Measurements from ENCODE around the gene DSCAML1. TPM values are rescaled to one million over a fixed set of nuclear protein-coding genes. Genes with fewer than 3 reads are reported as not detected.

DSCAML1 gene
- total RNA-seq, 1 donor from 2014 or later: 1.3 TPM

GRCh38 chr11:117743121-117743815 is 53.7 kb downstream of the DSCAML1 start:
- Histone ChIP-seq H3K27ac (no peak overlapping the region), H3K4me1 (no peaks in the 10 kb centered on the region), H3K4me3 (no peak overlapping the region), H3K9me3 (no peaks in the 10 kb centered on the region), H3K36me3 (no peaks in the 10 kb centered on the region), H3K27me3 (no peaks in the 10 kb centered on the region)
- intact Hi-C loops (cut with DNase I): no loop called here
- DNase-seq (no peak), ATAC-seq (no peak)
- TF ChIP-seq CTCF (IDR thresholded peaks at IDR 0.05): no peak

- DNase-seq (no peak), ATAC-seq (no peak)
- H3K4me1 ChIP-seq: no peaks in the 10 kb centered on the region
- H3K27ac ChIP-seq: no peak overlapping the region
- no peaks in the 10 kb centered on the region for H3K36me3 ChIP-seq
- intact Hi-C loops (cut with DNase I): no loop called here
- H3K4me3 ChIP-seq: no peak overlapping the region
- H3K9me3 ChIP-seq: no peaks in the 10 kb centered on the region
- no peak for TF ChIP-seq CTCF (IDR thresholded peaks at IDR 0.05)
- no peaks in the 10 kb centered on the region for H3K27me3 ChIP-seq
Observed at GRCh38 chr11:117738246-117738957, 58.6 kb downstream of the DSCAML1 start.

- Histone ChIP-seq H3K27ac (no peak overlapping the region), H3K4me3 (no peak overlapping the region), H3K27me3 (no peaks in the 10 kb centered on the region), H3K4me1 (no peaks in the 10 kb centered on the region), H3K9me3 (no peaks in the 10 kb centered on the region), H3K36me3 (no peaks in the 10 kb centered on the region)
- ATAC-seq (no peak), DNase-seq (peak; percentile 6)
- TF ChIP-seq CTCF (IDR thresholded peaks at IDR 0.05): no peak
- intact Hi-C loops (cut with DNase I): no loop called here
Observed at GRCh38 chr11:117735350-117735977, 61.6 kb downstream of the DSCAML1 start.

GRCh38 chr11:117734601-117735024 is 62.4 kb downstream of the DSCAML1 start:
- Histone ChIP-seq H3K4me1 (no peaks in the 10 kb centered on the region), H3K27me3 (no peaks in the 10 kb centered on the region), H3K27ac (no peak overlapping the region), H3K9me3 (no peaks in the 10 kb centered on the region), H3K4me3 (no peak overlapping the region), H3K36me3 (no peaks in the 10 kb centered on the region)
- TF ChIP-seq CTCF (IDR thresholded peaks at IDR 0.05): no peak
- intact Hi-C loops (cut with DNase I): no loop called here
- DNase-seq: peak; percentile 34
- ATAC-seq: peak; percentile 30

- H3K4me1 ChIP-seq: no peaks in the 10 kb centered on the region
- H3K27ac ChIP-seq: no peak overlapping the region
- DNase-seq (peak; percentile 10), ATAC-seq (no peak)
- H3K36me3 ChIP-seq: no peaks in the 10 kb centered on the region
- TF ChIP-seq CTCF (IDR thresholded peaks at IDR 0.05): no peak
- no peak overlapping the region for H3K4me3 ChIP-seq
- intact Hi-C loops (cut with DNase I): no loop called here
- no peaks in the 10 kb centered on the region for H3K27me3 ChIP-seq
- H3K9me3 ChIP-seq: no peaks in the 10 kb centered on the region
Observed at GRCh38 chr11:117733316-117733715, 63.7 kb downstream of the DSCAML1 start.
